ENCODE measurements around the gene TMEM179B.

The TMEM179B gene

GRCh38 chr11:62796281-62796680, 9.1 kb downstream of the TMEM179B start:
- no peak overlapping the region for H3K4me3 ChIP-seq (ENCODE audit: low read length)
- peaks cover 60% of the 10 kb centered on the region for H3K36me3 ChIP-seq (ENCODE audit: control insufficient read depth, insufficient read depth, low read length)
- no peak overlapping the region for H3K27ac ChIP-seq (ENCODE audit: low read depth, low read length)
- H3K4me1 ChIP-seq (ENCODE audit: control insufficient read depth, insufficient read depth, low read length): peaks cover 7% of the 10 kb centered on the region
- H3K27me3 ChIP-seq (ENCODE audit: control insufficient read depth, insufficient read depth, low read length): no peaks in the 10 kb centered on the region
- H3K9ac ChIP-seq (ENCODE audit: low read length): no peak overlapping the region

GRCh38 chr11:62799486-62799885, 12.3 kb downstream of the TMEM179B start:
- Histone ChIP-seq H3K27me3 (ENCODE audit: control insufficient read depth, insufficient read depth, low read length) (no peaks in the 10 kb centered on the region), H3K4me3 (ENCODE audit: low read length) (no peak overlapping the region), H3K36me3 (ENCODE audit: control insufficient read depth, insufficient read depth, low read length) (peaks cover 73% of the 10 kb centered on the region), H3K9ac (ENCODE audit: low read length) (no peak overlapping the region), H3K4me1 (ENCODE audit: control insufficient read depth, insufficient read depth, low read length) (peaks cover 10% of the 10 kb centered on the region), H3K27ac (ENCODE audit: low read depth, low read length) (no peak overlapping the region)

- no peaks in the 10 kb centered on the region for H3K27me3 ChIP-seq (ENCODE audit: control insufficient read depth, insufficient read depth, low read length)
- H3K9ac ChIP-seq (ENCODE audit: low read length): no peak overlapping the region
- H3K4me3 ChIP-seq (ENCODE audit: low read length): no peak overlapping the region
- H3K36me3 ChIP-seq (ENCODE audit: control insufficient read depth, insufficient read depth, low read length): peaks cover 58% of the 10 kb centered on the region
- peaks cover 11% of the 10 kb centered on the region for H3K4me1 ChIP-seq (ENCODE audit: control insufficient read depth, insufficient read depth, low read length)
- H3K27ac ChIP-seq (ENCODE audit: low read depth, low read length): no peak overlapping the region
Measured at GRCh38 chr11:62801071-62801470, 13.9 kb downstream of the TMEM179B start.

GRCh38 chr11:62804310-62805075, 17.3 kb downstream of the TMEM179B start:
- Histone ChIP-seq H3K36me3 (ENCODE audit: control insufficient read depth, insufficient read depth, low read length) (peaks cover 35% of the 10 kb centered on the region), H3K27me3 (ENCODE audit: control insufficient read depth, insufficient read depth, low read length) (no peaks in the 10 kb centered on the region)

GRCh38 chr11:62805076-62805892, 18.1 kb downstream of the TMEM179B start, which contains the start of gene NXF1:
TSS of gene NXF1 (minus strand) at chr11:62805440. CDS start at chr11:62805356, 84 bp downstream.
- Histone ChIP-seq H3K27me3 (ENCODE audit: control insufficient read depth, insufficient read depth, low read length) (no peaks in the 10 kb centered on the region), H3K4me3 (ENCODE audit: low read length) (peak within 1 kb of the TSS; percentile 95), H3K9ac (ENCODE audit: low read length) (peak within 1 kb of the TSS; percentile 91), H3K4me1 (ENCODE audit: control insufficient read depth, insufficient read depth, low read length) (peaks cover 11% of the 10 kb centered on the region), H3K36me3 (ENCODE audit: control insufficient read depth, insufficient read depth, low read length) (peaks cover 28% of the 10 kb centered on the region), H3K27ac (ENCODE audit: low read depth, low read length) (peak within 1 kb of the TSS; percentile 91)

More at GRCh38 chr11:62804310-62805075, 17.3 kb downstream of the TMEM179B start:
- H3K4me1 ChIP-seq (ENCODE audit: control insufficient read depth, insufficient read depth, low read length): peaks cover 11% of the 10 kb centered on the region
- H3K9ac ChIP-seq (ENCODE audit: low read length): peak overlapping the region; percentile 91
- peak overlapping the region; percentile 95 for H3K4me3 ChIP-seq (ENCODE audit: low read length)
- H3K27ac ChIP-seq (ENCODE audit: low read depth, low read length): peak overlapping the region; percentile 91

GRCh38 chr11:62805961-62806441, 18.8 kb downstream of the TMEM179B start:
- Histone ChIP-seq H3K9ac (ENCODE audit: low read length) (no peak overlapping the region), H3K36me3 (ENCODE audit: control insufficient read depth, insufficient read depth, low read length) (peaks cover 20% of the 10 kb centered on the region), H3K4me1 (ENCODE audit: control insufficient read depth, insufficient read depth, low read length) (peaks cover 11% of the 10 kb centered on the region), H3K4me3 (ENCODE audit: low read length) (peak overlapping the region; percentile 95), H3K27me3 (ENCODE audit: control insufficient read depth, insufficient read depth, low read length) (no peaks in the 10 kb centered on the region), H3K27ac (ENCODE audit: low read depth, low read length) (no peak overlapping the region)

- peaks cover 11% of the 10 kb centered on the region for H3K4me1 ChIP-seq (ENCODE audit: control insufficient read depth, insufficient read depth, low read length)
- peaks cover 14% of the 10 kb centered on the region for H3K36me3 ChIP-seq (ENCODE audit: control insufficient read depth, insufficient read depth, low read length)
- H3K27ac ChIP-seq (ENCODE audit: low read depth, low read length): no peak overlapping the region
- H3K4me3 ChIP-seq (ENCODE audit: low read length): no peak overlapping the region
- H3K27me3 ChIP-seq (ENCODE audit: control insufficient read depth, insufficient read depth, low read length): no peaks in the 10 kb centered on the region
- H3K9ac ChIP-seq (ENCODE audit: low read length): no peak overlapping the region
Measured at GRCh38 chr11:62806611-62807121, 19.5 kb downstream of the TMEM179B start.

GRCh38 chr11:62810748-62811147, 23.5 kb downstream of the TMEM179B start:
- Histone ChIP-seq H3K27ac (ENCODE audit: low read depth, low read length) (no peak overlapping the region), H3K36me3 (ENCODE audit: control insufficient read depth, insufficient read depth, low read length) (peaks cover 2% of the 10 kb centered on the region), H3K4me3 (ENCODE audit: low read length) (no peak overlapping the region), H3K4me1 (ENCODE audit: control insufficient read depth, insufficient read depth, low read length) (no peaks in the 10 kb centered on the region), H3K9ac (ENCODE audit: low read length) (no peak overlapping the region), H3K27me3 (ENCODE audit: control insufficient read depth, insufficient read depth, low read length) (no peaks in the 10 kb centered on the region)

- Histone ChIP-seq H3K36me3 (ENCODE audit: control insufficient read depth, insufficient read depth, low read length) (peaks cover 2% of the 10 kb centered on the region), H3K9ac (ENCODE audit: low read length) (no peak overlapping the region), H3K27me3 (ENCODE audit: control insufficient read depth, insufficient read depth, low read length) (no peaks in the 10 kb centered on the region), H3K4me3 (ENCODE audit: low read length) (no peak overlapping the region), H3K27ac (ENCODE audit: low read depth, low read length) (no peak overlapping the region), H3K4me1 (ENCODE audit: control insufficient read depth, insufficient read depth, low read length) (no peaks in the 10 kb centered on the region)
Measured at GRCh38 chr11:62811659-62812058, 24.5 kb downstream of the TMEM179B start.

- Histone ChIP-seq H3K4me1 (ENCODE audit: control insufficient read depth, insufficient read depth, low read length) (no peaks in the 10 kb centered on the region), H3K27me3 (ENCODE audit: control insufficient read depth, insufficient read depth, low read length) (no peaks in the 10 kb centered on the region), H3K27ac (ENCODE audit: low read depth, low read length) (no peak overlapping the region), H3K9ac (ENCODE audit: low read length) (no peak overlapping the region), H3K4me3 (ENCODE audit: low read length) (no peak overlapping the region), H3K36me3 (ENCODE audit: control insufficient read depth, insufficient read depth, low read length) (no peaks in the 10 kb centered on the region)
Measured at GRCh38 chr11:62816557-62816956, 29.4 kb downstream of the TMEM179B start.

GRCh38 chr11:62817129-62817528, 29.9 kb downstream of the TMEM179B start:
- Histone ChIP-seq H3K4me3 (ENCODE audit: low read length) (no peak overlapping the region), H3K9ac (ENCODE audit: low read length) (no peak overlapping the region), H3K4me1 (ENCODE audit: control insufficient read depth, insufficient read depth, low read length) (no peaks in the 10 kb centered on the region), H3K27ac (ENCODE audit: low read depth, low read length) (no peak overlapping the region), H3K27me3 (ENCODE audit: control insufficient read depth, insufficient read depth, low read length) (no peaks in the 10 kb centered on the region), H3K36me3 (ENCODE audit: control insufficient read depth, insufficient read depth, low read length) (peaks cover 2% of the 10 kb centered on the region)

GRCh38 chr11:62823677-62824076, 36.5 kb downstream of the TMEM179B start:
- no peaks in the 10 kb centered on the region for H3K27me3 ChIP-seq (ENCODE audit: control insufficient read depth, insufficient read depth, low read length)
- no peak overlapping the region for H3K27ac ChIP-seq (ENCODE audit: low read depth, low read length)
- no peak overlapping the region for H3K9ac ChIP-seq (ENCODE audit: low read length)
- no peak overlapping the region for H3K4me3 ChIP-seq (ENCODE audit: low read length)
- peaks cover 38% of the 10 kb centered on the region for H3K36me3 ChIP-seq (ENCODE audit: control insufficient read depth, insufficient read depth, low read length)
- H3K4me1 ChIP-seq (ENCODE audit: control insufficient read depth, insufficient read depth, low read length): no peaks in the 10 kb centered on the region

All from rectal smooth muscle tissue (tissue), 1 donor.